SK-N-SH (cell line): ENCODE measurements around the gene MUC5AC.

Experiments
- CTCF ChIP-seq: fragments of 200-600 bp; sonication (generic); IDR thresholded peaks from 2 replicates; pipeline ENCODE4 v1.6.1; 2017; ENCODE audit warnings: antibody characterized with exemption, mild to moderate bottlenecking, moderate library complexity
- EP300 ChIP-seq, 2 experiments: IDR thresholded peaks; 2 replicates each; pipeline versions ENCODE4 v1.4.0 to v1.6.1; 2012; ENCODE audit warnings: borderline replicate concordance in 1 of 2, low read depth in 1 of 2, low read length in 1 of 2
- IRF3 ChIP-seq: fragments of 150-350 bp; IDR thresholded peaks from 2 replicates; pipeline ENCODE4 v1.6.1; 2016; ENCODE audit warnings: mild to moderate bottlenecking, low read depth, low read length
- MAX ChIP-seq: IDR thresholded peaks from 2 replicates; pipeline ENCODE4 v1.4.0; 2012; ENCODE audit warnings: low read depth
- NRF1 ChIP-seq: IDR thresholded peaks from 2 replicates; pipeline ENCODE4 v1.6.1; 2012; ENCODE audit warnings: low read depth, mild to moderate bottlenecking, low read length
- POLR2AphosphoS5 ChIP-seq: IDR thresholded peaks from 2 replicates; pipeline ENCODE4 v1.6.1; 2012; ENCODE audit warnings: low read depth, low read length
- REST ChIP-seq: IDR thresholded peaks from 2 replicates; pipeline ENCODE4 v1.6.1; 2012; ENCODE audit warnings: mild to moderate bottlenecking, low read depth, low read length, moderate library complexity
- RFX5 ChIP-seq: IDR thresholded peaks from 2 replicates; pipeline ENCODE4 v1.6.1; 2012; ENCODE audit warnings: mild to moderate bottlenecking, improper control_type of control experiment, low read length
- TEAD4 ChIP-seq: IDR thresholded peaks from 2 replicates; pipeline ENCODE4 v1.4.0; 2012; ENCODE audit warnings: mild to moderate bottlenecking, borderline replicate concordance; ENCODE audit not compliant: insufficient read depth
- USF1 ChIP-seq: IDR thresholded peaks from 2 replicates; pipeline ENCODE4 v1.4.0; 2012; ENCODE audit warnings: low read depth, borderline replicate concordance

GRCh38 chr11:1125803-1126202 is 31.9 kb upstream of the MUC5AC start:
- TF ChIP-seq USF1 (no peak), CTCF (no peak), POLR2AphosphoS5 (no peak), EP300 (IDR thresholded peaks at IDR 0.05; ENCODE audit: borderline replicate concordance in 1 of 2, low read depth in 1 of 2, low read length in 1 of 2) (no peak), REST (no peak), MAX (no peak), TEAD4 (no peak), RFX5 (no peak), NRF1 (no peak), IRF3 (no peak)
